ENCODE measurements around the gene ANKRD28.

DNA sequence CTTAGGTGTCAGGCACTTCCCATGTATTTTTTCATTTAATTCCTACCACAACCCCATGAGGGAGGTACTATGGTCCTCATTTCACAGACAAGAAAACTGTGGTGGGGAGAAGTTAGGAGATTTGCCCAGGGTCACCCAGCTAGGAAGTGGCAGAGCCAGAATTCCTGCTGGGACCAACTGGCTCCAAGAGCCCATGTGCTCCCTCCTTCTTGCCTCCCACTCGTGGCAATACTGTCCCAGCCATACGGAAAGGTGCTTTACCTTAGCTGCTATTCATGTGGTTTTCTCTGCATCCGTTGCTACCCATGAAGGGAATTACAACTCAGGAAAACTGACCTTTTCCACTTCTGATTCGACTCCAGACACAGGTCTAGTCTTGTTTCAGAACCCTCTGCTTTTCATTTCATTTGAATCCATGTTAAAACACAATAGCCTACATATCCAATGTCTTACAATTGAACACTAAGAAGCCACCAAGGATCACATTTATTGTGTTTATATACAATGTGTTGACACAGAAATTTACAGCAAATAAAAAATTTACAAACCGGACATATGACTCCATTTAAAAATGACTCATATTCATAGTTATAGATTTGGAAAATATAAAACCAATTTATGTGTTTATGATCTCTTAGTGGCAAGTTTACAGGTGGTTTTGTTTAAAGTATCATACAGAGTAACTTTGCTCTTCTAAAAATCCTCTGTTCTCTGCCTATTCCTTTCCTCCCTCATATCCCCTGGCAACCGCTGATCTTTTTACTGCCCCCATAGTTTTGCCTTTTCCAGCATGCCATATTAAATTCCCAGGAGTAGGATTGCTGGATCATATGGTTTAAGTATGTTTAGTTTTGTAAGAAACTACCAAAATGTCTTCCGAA, 137.5 kb downstream of the ANKRD28 start:
- TF ChIP-seq, protein P1, sequence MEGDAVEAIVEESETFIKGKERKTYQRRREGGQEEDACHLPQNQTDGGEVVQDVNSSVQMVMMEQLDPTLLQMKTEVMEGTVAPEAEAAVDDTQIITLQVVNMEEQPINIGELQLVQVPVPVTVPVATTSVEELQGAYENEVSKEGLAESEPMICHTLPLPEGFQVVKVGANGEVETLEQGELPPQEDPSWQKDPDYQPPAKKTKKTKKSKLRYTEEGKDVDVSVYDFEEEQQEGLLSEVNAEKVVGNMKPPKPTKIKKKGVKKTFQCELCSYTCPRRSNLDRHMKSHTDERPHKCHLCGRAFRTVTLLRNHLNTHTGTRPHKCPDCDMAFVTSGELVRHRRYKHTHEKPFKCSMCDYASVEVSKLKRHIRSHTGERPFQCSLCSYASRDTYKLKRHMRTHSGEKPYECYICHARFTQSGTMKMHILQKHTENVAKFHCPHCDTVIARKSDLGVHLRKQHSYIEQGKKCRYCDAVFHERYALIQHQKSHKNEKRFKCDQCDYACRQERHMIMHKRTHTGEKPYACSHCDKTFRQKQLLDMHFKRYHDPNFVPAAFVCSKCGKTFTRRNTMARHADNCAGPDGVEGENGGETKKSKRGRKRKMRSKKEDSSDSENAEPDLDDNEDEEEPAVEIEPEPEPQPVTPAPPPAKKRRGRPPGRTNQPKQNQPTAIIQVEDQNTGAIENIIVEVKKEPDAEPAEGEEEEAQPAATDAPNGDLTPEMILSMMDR (conservative IDR thresholded peaks at IDR 0.05), result no peak
- no peak for TF ChIP-seq EZH2 (IDR thresholded peaks at IDR 0.05; ENCODE audit: low read depth)
